Kidney glomerular epithelial cell (primary cell): ENCODE results near the gene MSH4.
"Not testable (repeated sequence)": the region's sequence is repeated elsewhere in the genome, so short reads cannot be mapped to it uniquely, and the experiment has no call there.

Experiments
- DNase-seq: peaks from one replicate; lab custom pipeline; 2025; lab: John Stamatoyannopoulos, UW

Gene MSH4

DNA sequence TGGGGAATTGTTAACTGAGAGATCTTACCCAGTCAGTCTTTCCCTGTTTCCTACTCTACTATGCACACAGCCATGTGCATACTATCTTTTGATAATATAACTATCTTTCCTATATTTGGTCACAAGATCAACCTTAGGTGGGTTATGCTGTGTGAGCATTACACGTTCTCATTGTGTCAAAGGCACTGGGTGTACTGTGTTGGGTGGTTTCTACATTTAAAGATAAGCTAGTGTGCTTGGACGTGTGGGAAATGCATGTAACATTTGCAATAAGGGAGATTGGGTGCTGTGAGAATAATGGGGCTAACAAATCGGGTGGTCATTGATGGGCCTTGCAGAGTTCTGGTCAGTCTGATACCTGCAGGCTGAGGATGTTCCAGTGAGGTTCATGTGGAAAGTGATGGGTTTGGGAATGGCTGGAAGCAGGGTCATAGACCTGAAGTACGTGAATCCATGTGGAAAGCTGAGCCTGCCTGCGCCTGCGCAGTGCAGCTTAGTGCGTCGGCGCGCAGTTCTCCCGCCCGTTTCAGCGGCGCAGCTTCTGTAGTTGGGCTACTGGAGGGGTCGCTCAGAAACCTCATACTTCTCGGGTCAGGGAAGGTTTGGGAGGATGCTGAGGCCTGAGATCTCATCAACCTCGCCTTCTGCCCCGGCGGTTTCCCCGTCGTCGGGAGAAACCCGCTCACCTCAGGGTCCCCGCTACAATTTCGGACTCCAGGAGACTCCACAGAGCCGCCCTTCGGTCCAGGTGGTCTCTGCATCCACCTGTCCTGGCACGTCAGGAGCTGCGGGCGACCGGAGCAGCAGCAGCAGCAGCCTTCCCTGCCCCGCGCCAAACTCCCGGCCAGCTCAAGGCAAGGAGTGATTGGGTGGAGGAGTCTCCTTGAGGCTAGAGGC, at the start of gene MSH4:
TSS of gene MSH4 (plus strand) at position 507 of the 897 bp plus-strand sequence. CDS start at position 611, 104 bp downstream.
- DNase-seq, result no peak

- DNase-seq, result not testable (repeated sequence)
These were observed 39.5 kb upstream of the MSH4 start for GRCh38 chr1:75757210-75757609.

DNA sequence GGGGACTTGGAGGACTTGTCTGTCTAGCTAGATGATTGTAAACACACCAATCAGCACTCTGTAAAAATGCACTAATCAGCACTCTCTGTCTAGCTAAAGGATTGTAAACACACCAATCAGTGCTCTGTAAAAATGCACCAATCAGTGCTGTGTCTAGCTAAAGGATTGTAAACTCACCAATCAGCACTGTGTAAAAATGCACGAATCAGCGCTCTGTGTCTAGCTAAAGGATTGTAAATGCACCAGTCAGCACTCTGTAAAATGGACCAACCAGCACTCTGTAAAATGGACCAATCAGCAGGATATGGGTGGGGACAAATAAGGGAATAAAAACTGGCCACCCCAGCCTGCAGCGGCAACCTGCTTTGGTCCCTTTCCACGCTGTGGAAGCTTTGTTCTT, 38.1 kb upstream of the MSH4 start:
- DNase-seq, result not testable (repeated sequence)

- no peak for DNase-seq
These were observed 32.5 kb upstream of the MSH4 start for GRCh38 chr1:75764057-75764655.

GRCh38 chr1:75765697-75766355, 30.9 kb upstream of the MSH4 start:
- peak; percentile 51 for DNase-seq

- peak; percentile 10 for DNase-seq
These were observed 28.7 kb upstream of the MSH4 start for GRCh38 chr1:75768016-75768415.

- no peak for DNase-seq
These were observed 25.9 kb upstream of the MSH4 start for GRCh38 chr1:75770761-75771160.

DNA sequence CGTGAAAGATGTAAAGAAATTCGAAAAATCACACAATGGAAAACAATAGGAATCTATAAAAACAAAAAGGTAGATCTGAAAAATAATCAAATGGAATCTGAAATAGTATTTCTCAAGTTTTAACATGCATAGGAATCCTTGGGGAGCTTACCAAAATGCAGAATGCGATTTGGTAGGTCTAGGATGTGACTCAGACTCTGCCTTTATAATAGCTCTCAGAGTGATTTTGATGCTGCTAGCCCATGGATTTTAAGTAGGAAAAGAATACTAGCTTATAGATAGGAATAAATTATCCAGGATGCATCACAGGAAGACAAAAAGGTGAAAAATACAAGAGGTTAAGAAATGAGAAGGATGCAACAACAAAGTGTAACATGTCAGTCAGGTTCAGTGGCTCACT, 24.7 kb upstream of the MSH4 start:
- DNase-seq, result no peak

GRCh38 chr1:75777812-75778211, 18.9 kb upstream of the MSH4 start:
- not testable (repeated sequence) for DNase-seq

DNA sequence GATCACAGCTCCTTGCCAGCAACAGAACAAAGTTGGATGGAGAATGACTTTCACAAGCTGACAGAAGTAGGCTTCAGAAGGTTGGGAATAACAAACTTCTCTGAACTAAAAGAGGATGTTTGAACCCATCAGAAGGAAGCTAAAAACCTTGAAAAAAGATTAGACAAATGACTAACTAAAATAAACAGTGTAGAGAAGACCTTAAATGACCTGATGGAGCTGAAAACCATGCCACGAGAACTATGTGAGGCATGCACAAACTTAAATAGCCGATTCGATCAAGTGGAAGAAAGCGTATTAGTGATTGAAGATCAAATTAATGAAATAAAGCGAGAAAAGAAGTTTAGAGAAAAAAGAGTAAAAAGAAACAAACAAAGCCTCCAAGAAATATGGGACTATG, 18.0 kb upstream of the MSH4 start:
- not testable (repeated sequence) for DNase-seq

DNA sequence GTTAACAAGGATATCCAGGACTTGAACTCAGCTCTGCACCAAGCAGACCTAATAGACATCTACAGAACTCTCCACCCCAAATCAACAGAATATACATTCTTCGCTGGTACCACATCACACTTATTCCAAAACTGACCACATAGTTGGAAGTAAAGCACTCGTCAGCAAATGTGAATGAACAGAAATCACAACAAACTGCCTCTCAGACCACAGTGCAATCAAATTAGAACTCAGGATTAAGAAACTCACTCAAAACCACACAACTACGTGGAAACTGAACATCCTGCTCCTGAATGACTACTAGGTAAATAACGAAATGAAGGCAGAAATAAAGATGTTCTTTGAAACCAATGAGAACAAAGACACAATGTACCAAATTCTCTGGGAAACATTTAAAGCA, 16.5 kb upstream of the MSH4 start:
- DNase-seq, result not testable (repeated sequence)

DNA sequence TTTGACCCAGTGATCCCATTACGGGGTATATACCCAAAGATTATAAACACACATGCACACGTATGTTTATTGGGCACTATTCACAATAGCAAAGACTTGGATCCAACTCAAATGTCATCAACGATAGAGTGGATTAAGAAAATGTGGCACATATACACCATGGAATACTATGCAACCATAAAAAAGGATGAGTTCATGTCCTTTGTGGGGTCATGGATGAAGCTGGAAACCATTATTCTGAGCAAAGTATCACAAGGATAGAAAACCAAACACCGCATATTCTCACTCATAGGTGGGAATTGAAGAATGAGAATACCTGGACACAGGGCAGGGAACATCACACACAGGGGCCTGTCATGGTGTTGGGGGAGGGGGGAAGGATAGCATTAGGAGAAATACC, 12.8 kb upstream of the MSH4 start:
- DNase-seq, result not testable (repeated sequence)

DNA sequence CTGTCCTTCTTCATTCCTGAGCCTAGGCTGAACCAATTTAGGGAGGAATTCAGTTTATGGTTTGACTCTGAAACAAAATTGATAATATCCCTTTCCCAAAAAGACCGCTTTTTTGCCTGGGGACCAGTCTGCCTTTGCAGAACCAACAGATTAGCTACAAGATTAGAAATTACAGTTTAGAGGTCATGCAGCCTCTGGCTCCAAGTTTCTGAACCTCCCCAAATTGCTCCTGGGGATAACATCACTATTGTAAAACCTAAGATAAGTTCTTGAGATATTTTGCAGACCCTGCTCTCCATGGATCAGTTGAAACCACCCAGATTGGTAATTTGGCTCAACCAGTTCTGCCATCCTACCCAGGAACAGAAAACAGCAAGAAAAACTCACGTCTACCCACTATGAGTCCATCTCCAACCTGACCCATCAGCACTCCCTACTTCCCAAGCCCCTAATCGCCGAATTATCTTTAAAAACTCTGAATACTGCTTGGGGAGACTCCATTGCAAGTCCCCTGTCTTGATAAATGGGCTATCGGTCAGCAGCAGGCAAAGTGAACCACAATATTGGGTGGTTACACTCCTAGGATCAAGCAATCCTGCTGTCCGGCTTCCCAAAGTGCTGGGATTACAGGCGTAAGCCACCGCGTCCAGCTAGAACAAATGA, 11.2 kb upstream of the MSH4 start:
- DNase-seq, result no peak

DNA sequence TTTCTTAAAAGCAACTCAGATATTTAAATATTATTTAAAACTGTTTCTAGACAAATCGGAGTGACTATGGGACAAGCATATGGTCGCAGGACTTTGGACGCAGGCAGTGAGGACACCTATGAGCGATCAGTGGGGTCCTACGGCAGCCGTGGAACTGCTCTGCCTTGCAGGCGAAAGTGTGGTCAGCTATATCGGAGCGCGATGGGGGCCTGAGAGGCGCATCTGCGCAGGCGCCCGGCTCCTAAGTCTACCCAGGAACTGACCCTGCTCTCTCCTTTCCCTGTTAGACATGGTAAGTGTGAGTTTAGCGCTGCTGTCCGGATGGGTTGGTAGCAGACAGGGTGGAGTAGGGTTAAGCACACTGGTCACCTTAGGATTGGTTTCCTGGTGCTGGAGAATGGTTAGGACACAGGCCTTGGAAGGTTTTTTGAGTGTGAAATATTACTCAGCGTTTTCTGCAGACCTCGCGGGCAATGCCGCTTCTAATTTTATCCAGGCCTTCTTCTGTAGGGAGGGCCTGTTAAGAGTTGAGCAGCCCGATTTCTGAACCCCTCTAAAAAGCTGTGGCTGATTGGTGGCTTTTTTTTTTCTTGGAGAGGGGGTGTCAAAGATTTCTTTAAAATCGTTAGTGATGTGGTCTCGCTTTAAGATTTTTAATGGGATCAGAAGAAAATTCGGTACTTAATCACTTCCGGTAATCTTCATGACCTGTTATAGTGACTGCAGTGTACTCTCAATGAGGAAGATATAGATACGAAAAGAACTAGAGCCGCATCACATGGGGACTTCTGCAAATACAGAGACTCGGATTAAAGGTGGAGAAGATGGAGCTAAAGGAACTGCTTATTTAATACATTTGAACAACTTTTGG, 10.5 kb upstream of the MSH4 start, which contains the start of gene RABGGTB:
TSS of gene RABGGTB (plus strand) at position 274 of the 871 bp plus-strand sequence. CDS start at position 290, 16 bp downstream.
- peak; percentile 94 for DNase-seq

- no peak for DNase-seq
These were observed 9.7 kb upstream of the MSH4 start for GRCh38 chr1:75786901-75787493.

GRCh38 chr1:75787524-75787923, 9.2 kb upstream of the MSH4 start:
- no peak for DNase-seq

GRCh38 chr1:75789988-75790387, 6.7 kb upstream of the MSH4 start:
- DNase-seq, result no peak

DNA sequence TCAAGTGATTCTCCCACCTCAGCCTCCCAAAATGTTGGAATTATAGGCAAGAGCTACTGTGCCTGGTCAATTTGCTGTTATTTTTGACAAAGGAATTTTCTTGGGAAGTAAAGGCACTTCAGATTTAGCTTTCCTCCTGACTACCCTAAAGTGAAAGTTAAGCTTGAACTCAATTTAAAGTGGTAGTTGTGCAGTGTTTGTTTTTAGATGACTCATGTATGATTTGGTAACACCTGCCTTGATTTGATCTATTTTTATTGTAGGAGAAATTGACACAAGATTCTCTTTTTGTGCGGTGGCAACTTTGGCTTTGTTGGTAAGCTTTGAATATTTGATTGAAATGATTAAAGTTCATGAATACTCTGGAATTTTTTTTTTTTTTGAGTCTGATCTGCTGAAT, 5.7 kb upstream of the MSH4 start:
- no peak for DNase-seq

DNA sequence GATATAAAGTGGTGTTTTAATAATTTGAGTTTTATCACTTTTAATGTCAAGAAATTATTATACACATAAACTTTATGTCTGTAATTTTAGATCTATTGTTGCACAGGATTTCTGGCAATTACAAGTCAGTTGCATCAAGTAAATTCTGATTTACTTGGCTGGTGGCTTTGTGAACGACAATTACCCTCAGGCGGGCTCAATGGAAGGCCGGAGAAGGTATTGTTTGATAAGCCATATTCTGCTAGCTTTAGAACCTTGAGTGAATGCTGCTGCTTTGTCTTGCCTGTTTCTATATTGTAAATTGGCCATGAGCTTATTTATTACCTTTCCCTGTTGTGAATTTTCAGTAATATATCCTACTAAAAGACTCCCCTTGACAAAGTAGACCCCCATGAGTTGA, 4.6 kb upstream of the MSH4 start:
- no peak for DNase-seq

DNA sequence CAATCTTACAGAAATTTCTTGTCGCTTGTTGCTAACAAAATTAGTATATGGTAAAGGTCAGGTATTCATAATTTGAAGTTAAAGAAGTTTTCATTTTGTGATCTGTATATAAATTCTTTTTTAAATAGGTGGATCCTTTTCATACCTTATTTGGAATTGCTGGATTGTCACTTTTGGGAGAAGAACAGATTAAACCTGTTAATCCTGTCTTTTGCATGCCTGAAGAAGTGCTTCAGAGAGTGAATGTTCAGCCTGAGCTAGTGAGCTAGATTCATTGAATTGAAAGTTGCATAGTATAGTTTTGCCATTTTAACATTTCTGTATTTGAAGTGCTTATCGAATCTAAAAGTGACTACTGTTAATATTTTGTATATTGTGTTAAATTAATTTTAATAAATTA, 2.3 kb upstream of the MSH4 start:
- no peak for DNase-seq

GRCh38 chr1:75795703-75796193, 934 bp upstream of the MSH4 start:
- no peak for DNase-seq
